GM19035 (cell line): Measurements from ENCODE around the gene GPM6B.

ENCODE experiments used
- ATAC-seq: cut with Tn5 transposase; IDR thresholded peaks from one replicate; pipeline ENCODE4 v1.9.1; 2021; ENCODE audit not compliant: unreplicated experiment

The GPM6B gene

GRCh38 chrX:13816643-13817627 lies at the start of gene GPM6B:
GPM6B (minus strand) TSS chrX:13817093; CDS start chrX:13816904, 189 bp downstream.
- ATAC-seq = no peak

DNA sequence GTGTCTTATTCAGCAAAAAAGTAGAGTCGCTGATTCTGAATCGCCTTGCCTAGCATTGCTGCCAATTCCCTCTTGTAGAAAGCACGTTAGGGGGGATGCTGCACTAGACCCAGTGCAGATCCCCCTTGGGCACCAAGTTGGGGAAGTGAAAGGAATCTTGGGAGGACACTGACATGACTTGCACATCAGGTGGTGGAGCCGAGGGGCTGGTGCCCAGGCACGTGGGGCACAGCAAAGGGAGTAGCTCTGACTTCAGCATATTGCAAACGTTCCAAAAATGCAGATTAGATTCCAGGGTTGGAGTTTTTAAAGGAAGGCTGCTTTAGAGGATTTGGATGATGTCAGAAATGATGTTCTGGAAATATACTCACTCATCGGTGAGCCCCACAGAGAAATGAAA lies 47.4 kb upstream of the GPM6B start:
- ATAC-seq = no peak

DNA sequence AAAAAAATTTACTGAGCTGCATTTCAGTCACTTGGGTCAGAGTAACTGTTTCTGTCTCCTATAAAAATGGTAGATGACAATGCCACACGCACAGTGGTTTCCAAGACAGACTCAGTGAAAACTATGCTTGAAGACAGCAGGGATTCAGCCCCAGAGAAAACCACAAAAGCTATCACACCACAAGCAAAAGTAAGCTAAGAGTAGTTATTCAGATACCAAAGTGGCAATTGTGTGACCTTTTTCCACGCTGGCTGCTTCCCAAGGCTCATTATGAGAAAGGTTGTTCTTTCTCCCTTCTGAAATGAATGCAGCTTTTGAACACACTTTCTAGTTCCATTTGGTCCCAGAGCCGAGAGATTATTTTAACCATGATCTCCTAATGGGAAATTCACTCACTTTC lies 46.4 kb upstream of the GPM6B start:
- ATAC-seq = no peak

DNA sequence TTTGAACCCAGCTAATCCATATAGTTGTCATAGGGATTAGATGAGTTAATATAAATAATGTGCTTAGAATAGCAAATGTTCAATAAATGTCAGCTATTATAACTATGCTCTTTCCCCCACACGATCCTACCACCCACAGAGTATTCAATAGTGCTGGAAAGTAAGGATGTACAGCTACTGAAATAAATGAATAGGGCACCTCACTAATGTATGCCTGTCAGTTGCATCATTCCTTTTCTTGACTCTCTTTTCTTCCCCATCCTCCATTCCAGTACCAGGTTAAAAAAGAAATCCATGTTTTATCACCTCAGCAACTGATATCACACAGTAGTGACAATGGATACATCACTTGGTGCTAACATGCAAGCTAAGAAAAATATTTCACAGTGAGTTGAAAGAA lies 42.8 kb upstream of the GPM6B start:
- no peak for ATAC-seq

DNA sequence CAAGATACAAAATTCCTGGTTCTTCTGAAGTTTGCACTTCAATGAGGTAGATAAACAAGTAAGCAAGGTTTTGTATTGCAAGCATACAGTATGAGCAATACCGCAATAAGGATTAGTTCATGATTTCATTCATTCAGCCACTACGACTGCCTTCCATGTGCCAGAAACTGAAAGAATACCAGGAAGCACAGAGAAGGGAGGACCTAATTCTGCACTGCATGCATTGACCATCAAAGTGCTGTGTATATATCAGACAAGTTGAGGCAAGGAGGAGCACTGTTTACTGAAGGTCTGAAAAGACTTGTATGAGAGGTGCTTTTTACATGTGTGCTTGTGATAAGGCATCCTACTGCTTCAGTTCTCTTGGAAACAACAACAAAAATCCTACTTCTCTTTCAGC lies 40.9 kb upstream of the GPM6B start:
- no peak for ATAC-seq

GRCh38 chrX:13855689-13856450 lies 39.0 kb upstream of the GPM6B start:
- ATAC-seq = no peak

DNA sequence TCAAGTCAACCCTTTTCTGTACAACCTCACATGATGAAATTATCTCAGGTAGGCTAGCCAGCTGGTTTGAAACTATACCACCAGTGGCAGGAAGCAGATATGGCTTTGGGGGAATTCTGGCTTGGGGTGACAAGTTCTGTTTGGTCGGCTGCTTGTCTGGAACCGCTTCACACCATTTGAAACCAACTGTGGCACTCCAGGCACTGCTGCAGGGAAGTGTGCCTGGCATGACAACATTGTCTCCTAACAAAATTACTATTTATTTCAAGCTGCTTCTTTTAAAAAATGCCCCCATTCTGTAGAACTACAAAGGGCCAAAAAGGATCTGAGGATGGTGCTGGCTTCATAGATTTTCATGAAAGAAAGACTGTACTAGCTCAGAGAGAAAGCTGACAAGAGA lies 37.1 kb upstream of the GPM6B start:
- no peak for ATAC-seq

DNA sequence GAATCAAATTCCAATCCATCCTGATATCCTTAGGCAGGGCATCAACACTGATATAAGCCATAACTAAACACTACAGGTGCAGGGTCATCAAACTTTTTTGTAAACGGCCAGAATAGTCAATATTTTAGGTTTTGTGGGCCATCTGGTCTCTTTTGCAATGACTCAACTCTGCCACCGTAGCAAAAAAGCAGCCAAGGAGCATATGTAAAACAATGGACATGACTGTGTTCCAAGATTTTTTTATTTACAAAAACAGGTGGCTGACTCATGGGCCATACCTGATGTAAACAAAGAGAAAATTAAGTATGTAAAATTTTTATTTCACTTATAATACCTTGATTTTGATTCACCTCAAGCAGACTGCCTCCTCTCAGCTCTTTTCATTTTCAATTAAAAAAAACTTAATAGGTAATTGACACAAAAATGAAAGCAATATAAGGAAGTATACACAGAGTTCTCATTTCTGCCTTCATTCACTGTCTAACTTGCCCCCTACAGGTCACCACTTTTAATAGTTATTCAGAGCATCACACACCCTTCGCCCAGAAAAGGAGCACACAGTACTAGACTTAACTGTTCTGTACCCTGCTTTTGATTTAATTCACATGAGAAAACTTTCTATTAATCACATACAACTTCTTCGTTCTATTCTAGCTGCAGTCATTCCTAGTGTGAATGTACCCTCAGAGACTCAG lies 35.3 kb upstream of the GPM6B start:
- peak; percentile 64 for ATAC-seq

- no peak for ATAC-seq
Observed at GRCh38 chrX:13845721-13846378, 29.0 kb upstream of the GPM6B start.

- ATAC-seq = no peak
Observed at GRCh38 chrX:13843150-13843721, 26.3 kb upstream of the GPM6B start.

DNA sequence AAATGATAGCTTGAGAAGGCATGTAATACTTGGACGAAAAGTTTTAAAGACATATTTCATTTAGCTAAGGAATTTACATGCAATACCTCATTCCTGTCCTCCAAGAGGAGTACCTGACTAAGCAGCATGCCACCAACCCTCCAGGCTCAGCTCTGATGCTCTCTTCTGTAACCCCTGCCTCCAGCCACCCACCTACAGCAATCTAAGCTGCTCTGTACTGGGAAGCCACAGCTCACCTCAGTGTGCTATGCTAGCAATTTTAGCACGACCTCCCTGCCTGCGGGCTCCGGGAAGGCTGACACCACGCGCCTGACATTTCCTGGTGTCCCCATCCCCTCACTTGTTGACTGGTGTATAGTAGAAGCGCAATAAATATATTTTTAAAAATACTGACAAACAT lies 23.2 kb upstream of the GPM6B start:
- no peak for ATAC-seq

DNA sequence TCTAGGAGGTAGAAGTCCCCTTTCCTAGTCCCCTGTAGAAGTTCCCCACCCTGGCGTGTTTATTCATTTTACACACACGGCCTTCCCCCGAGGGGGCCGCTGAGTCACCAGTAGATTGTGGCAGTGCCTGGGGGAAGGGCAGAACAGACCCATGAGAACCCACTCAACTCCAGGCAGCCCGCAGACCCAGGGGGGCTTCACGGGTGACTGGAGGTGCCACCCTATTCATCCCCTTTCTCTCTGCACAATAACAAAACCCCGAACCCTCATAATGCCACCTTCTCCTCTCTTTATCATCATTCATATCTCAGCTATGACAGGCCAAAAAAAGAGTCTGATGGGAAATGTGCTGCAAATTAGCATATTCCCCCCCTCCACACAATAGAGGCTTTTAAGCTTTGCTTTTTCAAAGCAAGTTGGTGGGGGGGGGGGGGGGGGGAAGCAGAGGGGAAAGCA lies 20.4 kb upstream of the GPM6B start:
- ATAC-seq = no peak

- ATAC-seq = no peak
Observed at GRCh38 chrX:13836575-13836974, 19.7 kb upstream of the GPM6B start.

- ATAC-seq = no peak
Observed at GRCh38 chrX:13835825-13836224, 18.9 kb upstream of the GPM6B start.

GRCh38 chrX:13834355-13834754 lies 17.5 kb upstream of the GPM6B start:
- no peak for ATAC-seq

GRCh38 chrX:13829983-13830382 lies 13.1 kb upstream of the GPM6B start:
- ATAC-seq = no peak

DNA sequence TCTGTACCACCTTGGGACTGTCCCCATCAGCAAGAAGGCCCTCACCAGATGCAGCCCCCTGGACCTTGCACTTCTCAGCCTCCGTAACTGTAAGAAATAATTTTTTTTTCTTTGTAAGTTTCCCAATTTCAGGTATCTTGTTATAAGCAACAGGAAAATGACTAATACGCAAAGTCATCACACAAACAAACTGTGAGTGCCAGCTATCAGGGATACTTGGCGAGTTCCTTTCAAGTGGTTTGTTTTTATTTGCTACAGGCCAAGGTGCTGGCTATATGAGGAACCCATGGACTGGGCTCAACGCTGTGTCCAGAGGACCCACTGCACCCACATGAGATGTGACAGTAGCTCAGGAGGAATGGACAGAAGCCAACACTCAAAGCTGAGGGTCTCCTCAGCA lies 11.5 kb upstream of the GPM6B start:
- ATAC-seq = no peak

- no peak for ATAC-seq
Observed at GRCh38 chrX:13827298-13828090, 10.6 kb upstream of the GPM6B start.

DNA sequence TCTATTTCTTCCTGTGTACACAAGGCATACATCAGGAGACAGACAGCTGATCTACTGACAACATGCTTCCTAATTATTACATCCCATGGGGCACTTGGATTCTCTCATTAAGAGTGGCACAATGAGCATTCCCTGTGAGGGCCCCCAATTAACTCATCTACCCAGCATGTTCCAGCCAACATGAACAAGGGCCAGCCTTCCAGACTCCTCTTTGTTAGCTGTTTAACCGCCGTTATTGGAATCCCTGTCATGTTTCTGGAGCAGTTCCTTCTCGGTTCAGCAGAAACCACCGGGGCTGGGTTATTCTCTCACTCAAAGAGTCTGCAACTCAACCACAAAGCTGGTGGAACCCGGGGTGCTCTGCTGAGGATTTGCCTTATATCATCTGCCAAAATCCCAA lies 9.9 kb upstream of the GPM6B start:
- ATAC-seq = no peak
